ENCODE data around the gene SDC3. TPM values are rescaled to one million over a fixed set of nuclear protein-coding genes. Genes with fewer than 3 reads are reported as not detected.

The SDC3 gene
- total and polyA plus RNA-seq, 12 donors = 13.1 to 57.7 (median 21.7) TPM

- peaks cover 0 to 48% (median 16%) of the 10 kb centered on the region in 9 donors for H3K36me3 ChIP-seq
- peak in 4 of 8 donors; percentile 8 to 25 (median 17) for ATAC-seq
- H3K27me3 ChIP-seq = peaks cover 0 to under 1% (median 0%) of the 10 kb centered on the region in 7 donors
- peaks cover 0 to 10% (median 0%) of the 10 kb centered on the region in 9 donors for H3K4me1 ChIP-seq
- H3K9me3 ChIP-seq = no peaks in the 10 kb centered on the region
- no peak overlapping the region for H3K4me3 ChIP-seq
- intact Hi-C loops (cut with DNase I) = loop anchor here in 3 of 10 donors (5.0 kb wide), 2 partner anchors 148 to 208 kb away; partner anchors contain the start of gene MATN1 (in 2 of the 3)
- H3K27ac ChIP-seq = no peak overlapping the region
- 77 to 79% methylated on average over 8 of the region's 8 CpGs for WGBS, 2 donors
- no peak for DNase-seq
- no peak for TF ChIP-seq CTCF (IDR thresholded peaks at IDR 0.05)
Measured at GRCh38 chr1:30929944-30930525, 21.5 kb upstream of the SDC3 start.

DNA sequence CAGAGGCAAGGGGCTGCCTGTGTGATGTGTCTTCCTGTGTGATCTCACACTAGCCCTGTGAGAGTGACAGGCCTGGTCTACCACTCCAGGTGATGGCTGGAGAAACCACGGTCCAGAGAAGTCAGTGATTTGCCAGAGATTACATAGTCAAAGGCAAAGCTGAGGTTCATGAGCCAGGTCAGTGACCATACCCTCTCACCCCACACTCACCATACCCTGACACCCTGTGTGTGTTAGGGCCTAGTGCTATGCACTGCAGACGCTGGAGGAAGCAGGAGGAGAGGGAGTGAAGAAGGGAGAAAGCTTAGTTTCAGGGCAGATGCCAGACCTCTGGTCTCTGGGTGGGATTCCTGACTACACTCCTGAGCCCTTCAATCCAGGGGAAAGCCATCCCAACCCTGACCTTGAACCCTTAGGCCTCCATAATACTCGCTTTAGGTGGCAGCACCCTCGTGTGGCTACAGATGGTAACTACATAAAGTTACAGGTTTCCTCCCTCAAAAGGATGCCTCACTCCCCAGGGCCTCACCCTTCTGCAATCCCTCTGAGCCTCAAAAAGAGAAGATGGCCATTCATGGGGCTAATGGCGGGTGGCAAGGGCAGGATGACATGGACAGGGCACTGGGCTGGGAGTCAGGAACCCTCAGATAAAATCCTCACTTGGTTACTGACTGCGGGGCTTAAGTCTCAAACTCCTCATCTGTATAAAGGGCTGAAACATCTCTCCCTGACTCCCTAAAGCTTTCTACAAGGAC, 20.8 kb upstream of the SDC3 start:
- peaks cover 0 to 10% (median 0%) of the 10 kb centered on the region in 9 donors for H3K4me1 ChIP-seq
- intact Hi-C loops (cut with DNase I) = loop anchor here in 3 of 10 donors (5.0 kb wide), 2 partner anchors 147 to 207 kb away; partner anchors contain the start of gene MATN1 (in 2 of the 3)
- peaks cover 0 to 7% (median 0%) of the 10 kb centered on the region in 7 donors for H3K27me3 ChIP-seq
- H3K27ac ChIP-seq = peak overlapping the region in 1 of 10 donors; percentile 44
- ATAC-seq (peak; percentile 31 to 83 (median 66)), DNase-seq (no peak)
- 55 to 57% methylated on average over 6 of the region's 6 CpGs for WGBS, 2 donors
- H3K36me3 ChIP-seq = peaks cover 0 to 40% (median 16%) of the 10 kb centered on the region in 9 donors
- H3K4me3 ChIP-seq = no peak overlapping the region
- TF ChIP-seq CTCF (IDR thresholded peaks at IDR 0.05) = peak; percentile 36 to 76 (median 71)
- H3K9me3 ChIP-seq = no peaks in the 10 kb centered on the region

- intact Hi-C loops (cut with DNase I) = loop anchor here in 3 of 10 donors (5.0 kb wide), 2 partner anchors 146 to 206 kb away; partner anchors contain the start of gene MATN1 (in 2 of the 3)
- H3K4me3 ChIP-seq = no peak overlapping the region
- peaks cover 0 to 10% (median 0%) of the 10 kb centered on the region in 9 donors for H3K4me1 ChIP-seq
- DNase-seq (no peak), ATAC-seq (peak in 1 of 8 donors; percentile 23)
- peak overlapping the region in 1 of 10 donors; percentile 44 for H3K27ac ChIP-seq
- WGBS, 2 donors = 74 to 92% methylated on average over 2 of the region's 2 CpGs
- H3K36me3 ChIP-seq = peaks cover 0 to 35% (median 10%) of the 10 kb centered on the region in 9 donors
- TF ChIP-seq CTCF (IDR thresholded peaks at IDR 0.05) = no peak
- no peaks in the 10 kb centered on the region for H3K9me3 ChIP-seq
- H3K27me3 ChIP-seq = peaks cover 0 to 7% (median 0%) of the 10 kb centered on the region in 7 donors
Measured at GRCh38 chr1:30928789-30929134, 20.2 kb upstream of the SDC3 start.

- Histone ChIP-seq H3K27me3 (peaks cover 0 to 7% (median 0%) of the 10 kb centered on the region in 7 donors), H3K4me1 (peaks cover 0 to 10% (median 0%) of the 10 kb centered on the region in 9 donors), H3K27ac (no peak overlapping the region), H3K9me3 (no peaks in the 10 kb centered on the region), H3K36me3 (peaks cover 0 to 29% (median 7%) of the 10 kb centered on the region in 9 donors), H3K4me3 (no peak overlapping the region)
- ATAC-seq (no peak), DNase-seq (no peak)
- intact Hi-C loops (cut with DNase I) = loop anchor here in 3 of 10 donors (5.0 kb wide), 2 partner anchors 146 to 206 kb away; partner anchors contain the start of gene MATN1 (in 2 of the 3)
- WGBS, 2 donors = 88 to 89% methylated on average over 7 of the region's 7 CpGs
- TF ChIP-seq CTCF (IDR thresholded peaks at IDR 0.05) = no peak
Measured at GRCh38 chr1:30928171-30928570, 19.6 kb upstream of the SDC3 start.
